K562 (cell line): ENCODE measurements around the gene DMWD. TPM values are rescaled to one million over a fixed set of nuclear protein-coding genes. Genes with fewer than 3 reads are reported as not detected.

Source experiments
- DMBX1 ChIP-seq: fragments of 250-450 bp; sonication (Bioruptor Pico); IDR thresholded peaks from 2 replicates; pipeline ENCODE4 v1.8.0; 2022; ENCODE audit warnings: inconsistent platforms, mild to moderate bottlenecking, moderate library complexity, borderline replicate concordance
- EGR1 ChIP-seq: fragments of 450-650 bp; conservative IDR thresholded peaks from 2 replicates; pipeline ENCODE4 v1.6.1; 2017; ENCODE audit warnings: mild to moderate bottlenecking
- HDAC1 ChIP-seq, 2 experiments: fragments of 450-650 bp; IDR thresholded peaks; 2 replicates each; pipeline ENCODE4 v1.6.1; 2016 to 2017; ENCODE audit warnings: inconsistent platforms in 1 of 2, mild to moderate bottlenecking in 1 of 2, moderate library complexity in 1 of 2
- HDGF ChIP-seq: fragments of 450-650 bp; IDR thresholded peaks from 2 replicates; pipeline ENCODE4 v1.6.1; 2016
- HEY1 ChIP-seq: fragments of 250-450 bp; sonication (Bioruptor Pico); IDR thresholded peaks from 2 replicates; pipeline ENCODE4 v1.5.0; 2020; ENCODE audit warnings: mild to moderate bottlenecking, moderate library complexity, borderline replicate concordance
- HNRNPL ChIP-seq: fragments of 200-400 bp; formaldehyde crosslinking; IDR thresholded peaks from 2 replicates; pipeline ENCODE4 v1.6.1; 2017; ENCODE audit warnings: low read depth, mild to moderate bottlenecking, low read length
- MEIS2 ChIP-seq: fragments of 450-650 bp; IDR thresholded peaks from 2 replicates; pipeline ENCODE4 v1.6.1; 2014; ENCODE audit warnings: mild to moderate bottlenecking; ENCODE audit not compliant: partially characterized antibody
- NELFE ChIP-seq: IDR thresholded peaks from 2 replicates; pipeline ENCODE4 v1.6.1; 2011; ENCODE audit warnings: mild to moderate bottlenecking; ENCODE audit not compliant: insufficient read depth, insufficient read length
- RNF2 ChIP-seq: sonication (generic); IDR thresholded peaks from 2 replicates; pipeline ENCODE4 v1.6.1; 2016
- TRIM28 ChIP-seq: fragments of 450-650 bp; IDR thresholded peaks from 2 replicates; pipeline ENCODE4 v1.6.1; 2017
- ZNF197 ChIP-seq: fragments of 200-800 bp; sonication (Bioruptor generic); IDR thresholded peaks from 2 replicates; pipeline ENCODE4 v1.6.1; 2016; ENCODE audit warnings: low read depth, missing genetic modification characterization, missing compliant biosample characterization
- ZNF282 ChIP-seq: sonication (generic); formaldehyde crosslinking; IDR thresholded peaks from 2 replicates; pipeline ENCODE4 v1.8.1; 2023; ENCODE audit warnings: missing genetic modification reagents
- polyA plus RNA-seq, 8 experiments: library from polyadenylated mRNA; depleted of rRNA in 4 of 8; stranded (reverse) in 5 of 8; unstranded in 3 of 8; fragments of >200 nt; fragmentation: Nextera tagmentation in 2 of 8; fragmentation: Illumina TruSeq in 1 of 8; extraction: Ambion mirVana in 2 of 8; extraction: Trizol in 1 of 8; gene quantifications; 2 replicates each; pipeline versions ENCODE4 v1.2.1 to v1.2.3, GENCODE V29; 2011 to 2014; ENCODE audit warnings: inconsistent platforms in 1 of 8, missing spikeins in 1 of 8
- total RNA-seq, 7 experiments: library from RNA; depleted of rRNA in 6 of 7; stranded (reverse); fragments of >200 nt in 6 of 7; fragmentation: Illumina TruSeq in 2 of 7; extraction: Trizol in 2 of 7; gene quantifications; 2 replicates each; pipeline versions ENCODE4 v1.2.1 to v1.2.3, GENCODE V29; 2011 to 2021; ENCODE audit warnings: low replicate concordance in 1 of 7
- TF ChIP-seq, protein P1 (sequence below): fragments of 450-650 bp; IDR thresholded peaks from 2 replicates; pipeline ENCODE4 v1.6.1; 2016; ENCODE audit warnings: mild to moderate bottlenecking, moderate library complexity
- TF ChIP-seq, protein P2 (sequence below), 2 experiments: IDR thresholded peaks; 2 replicates each; pipeline ENCODE4 v1.6.1; 2012; ENCODE audit warnings: improper control_type of control experiment in 2 of 2, low read depth in 2 of 2, low read length in 2 of 2, borderline replicate concordance in 1 of 2

Gene DMWD
- total and polyA plus RNA-seq, 9 of the 15 experiments (the other 6 are each of a cell fraction or from before 2014, with no cell fraction given) = 4.7 to 54.6 (median 19.0) TPM

DNA sequence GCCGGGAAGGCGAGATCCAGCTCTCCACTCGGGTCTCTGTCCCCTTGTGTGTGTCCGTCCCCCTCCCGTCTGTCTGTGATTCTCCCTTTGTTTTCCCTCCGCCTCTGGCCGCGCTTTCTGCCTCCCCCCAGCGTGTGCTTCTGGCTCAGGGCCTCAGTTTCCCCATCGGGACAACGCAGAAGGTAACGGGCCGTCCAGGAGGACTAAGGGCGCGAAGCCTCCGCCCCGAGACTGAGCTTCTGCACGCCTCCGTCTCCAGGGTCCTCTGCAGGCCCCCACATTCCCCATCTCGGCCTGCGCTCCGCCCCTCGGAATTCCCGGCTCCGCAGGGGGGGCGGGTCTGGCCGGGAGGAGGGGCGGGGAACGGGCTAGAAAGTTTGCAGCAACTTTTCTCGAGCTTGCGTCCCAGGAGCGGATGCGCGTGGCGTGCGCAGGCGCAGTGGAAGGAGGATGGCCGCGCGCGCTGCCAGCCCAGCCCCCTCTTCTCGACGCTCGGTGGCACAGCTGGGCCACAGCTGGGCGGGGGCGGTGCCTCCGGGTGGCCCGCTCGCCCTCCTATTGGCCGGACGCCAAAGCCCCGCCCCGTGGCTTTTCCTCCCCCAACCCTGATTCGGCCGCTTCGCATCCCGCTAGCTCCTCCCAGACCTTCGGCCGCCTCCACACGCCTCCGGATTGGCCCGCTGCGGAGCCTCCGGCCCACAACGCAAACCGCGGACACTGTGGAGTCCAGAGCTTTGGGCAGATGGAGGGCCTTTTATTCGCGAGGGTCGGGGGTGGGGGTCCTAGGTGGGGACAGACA lies 23.5 kb downstream of the DMWD start, which contains the start of gene SIX5 (continued):
- TF ChIP-seq, protein P1, sequence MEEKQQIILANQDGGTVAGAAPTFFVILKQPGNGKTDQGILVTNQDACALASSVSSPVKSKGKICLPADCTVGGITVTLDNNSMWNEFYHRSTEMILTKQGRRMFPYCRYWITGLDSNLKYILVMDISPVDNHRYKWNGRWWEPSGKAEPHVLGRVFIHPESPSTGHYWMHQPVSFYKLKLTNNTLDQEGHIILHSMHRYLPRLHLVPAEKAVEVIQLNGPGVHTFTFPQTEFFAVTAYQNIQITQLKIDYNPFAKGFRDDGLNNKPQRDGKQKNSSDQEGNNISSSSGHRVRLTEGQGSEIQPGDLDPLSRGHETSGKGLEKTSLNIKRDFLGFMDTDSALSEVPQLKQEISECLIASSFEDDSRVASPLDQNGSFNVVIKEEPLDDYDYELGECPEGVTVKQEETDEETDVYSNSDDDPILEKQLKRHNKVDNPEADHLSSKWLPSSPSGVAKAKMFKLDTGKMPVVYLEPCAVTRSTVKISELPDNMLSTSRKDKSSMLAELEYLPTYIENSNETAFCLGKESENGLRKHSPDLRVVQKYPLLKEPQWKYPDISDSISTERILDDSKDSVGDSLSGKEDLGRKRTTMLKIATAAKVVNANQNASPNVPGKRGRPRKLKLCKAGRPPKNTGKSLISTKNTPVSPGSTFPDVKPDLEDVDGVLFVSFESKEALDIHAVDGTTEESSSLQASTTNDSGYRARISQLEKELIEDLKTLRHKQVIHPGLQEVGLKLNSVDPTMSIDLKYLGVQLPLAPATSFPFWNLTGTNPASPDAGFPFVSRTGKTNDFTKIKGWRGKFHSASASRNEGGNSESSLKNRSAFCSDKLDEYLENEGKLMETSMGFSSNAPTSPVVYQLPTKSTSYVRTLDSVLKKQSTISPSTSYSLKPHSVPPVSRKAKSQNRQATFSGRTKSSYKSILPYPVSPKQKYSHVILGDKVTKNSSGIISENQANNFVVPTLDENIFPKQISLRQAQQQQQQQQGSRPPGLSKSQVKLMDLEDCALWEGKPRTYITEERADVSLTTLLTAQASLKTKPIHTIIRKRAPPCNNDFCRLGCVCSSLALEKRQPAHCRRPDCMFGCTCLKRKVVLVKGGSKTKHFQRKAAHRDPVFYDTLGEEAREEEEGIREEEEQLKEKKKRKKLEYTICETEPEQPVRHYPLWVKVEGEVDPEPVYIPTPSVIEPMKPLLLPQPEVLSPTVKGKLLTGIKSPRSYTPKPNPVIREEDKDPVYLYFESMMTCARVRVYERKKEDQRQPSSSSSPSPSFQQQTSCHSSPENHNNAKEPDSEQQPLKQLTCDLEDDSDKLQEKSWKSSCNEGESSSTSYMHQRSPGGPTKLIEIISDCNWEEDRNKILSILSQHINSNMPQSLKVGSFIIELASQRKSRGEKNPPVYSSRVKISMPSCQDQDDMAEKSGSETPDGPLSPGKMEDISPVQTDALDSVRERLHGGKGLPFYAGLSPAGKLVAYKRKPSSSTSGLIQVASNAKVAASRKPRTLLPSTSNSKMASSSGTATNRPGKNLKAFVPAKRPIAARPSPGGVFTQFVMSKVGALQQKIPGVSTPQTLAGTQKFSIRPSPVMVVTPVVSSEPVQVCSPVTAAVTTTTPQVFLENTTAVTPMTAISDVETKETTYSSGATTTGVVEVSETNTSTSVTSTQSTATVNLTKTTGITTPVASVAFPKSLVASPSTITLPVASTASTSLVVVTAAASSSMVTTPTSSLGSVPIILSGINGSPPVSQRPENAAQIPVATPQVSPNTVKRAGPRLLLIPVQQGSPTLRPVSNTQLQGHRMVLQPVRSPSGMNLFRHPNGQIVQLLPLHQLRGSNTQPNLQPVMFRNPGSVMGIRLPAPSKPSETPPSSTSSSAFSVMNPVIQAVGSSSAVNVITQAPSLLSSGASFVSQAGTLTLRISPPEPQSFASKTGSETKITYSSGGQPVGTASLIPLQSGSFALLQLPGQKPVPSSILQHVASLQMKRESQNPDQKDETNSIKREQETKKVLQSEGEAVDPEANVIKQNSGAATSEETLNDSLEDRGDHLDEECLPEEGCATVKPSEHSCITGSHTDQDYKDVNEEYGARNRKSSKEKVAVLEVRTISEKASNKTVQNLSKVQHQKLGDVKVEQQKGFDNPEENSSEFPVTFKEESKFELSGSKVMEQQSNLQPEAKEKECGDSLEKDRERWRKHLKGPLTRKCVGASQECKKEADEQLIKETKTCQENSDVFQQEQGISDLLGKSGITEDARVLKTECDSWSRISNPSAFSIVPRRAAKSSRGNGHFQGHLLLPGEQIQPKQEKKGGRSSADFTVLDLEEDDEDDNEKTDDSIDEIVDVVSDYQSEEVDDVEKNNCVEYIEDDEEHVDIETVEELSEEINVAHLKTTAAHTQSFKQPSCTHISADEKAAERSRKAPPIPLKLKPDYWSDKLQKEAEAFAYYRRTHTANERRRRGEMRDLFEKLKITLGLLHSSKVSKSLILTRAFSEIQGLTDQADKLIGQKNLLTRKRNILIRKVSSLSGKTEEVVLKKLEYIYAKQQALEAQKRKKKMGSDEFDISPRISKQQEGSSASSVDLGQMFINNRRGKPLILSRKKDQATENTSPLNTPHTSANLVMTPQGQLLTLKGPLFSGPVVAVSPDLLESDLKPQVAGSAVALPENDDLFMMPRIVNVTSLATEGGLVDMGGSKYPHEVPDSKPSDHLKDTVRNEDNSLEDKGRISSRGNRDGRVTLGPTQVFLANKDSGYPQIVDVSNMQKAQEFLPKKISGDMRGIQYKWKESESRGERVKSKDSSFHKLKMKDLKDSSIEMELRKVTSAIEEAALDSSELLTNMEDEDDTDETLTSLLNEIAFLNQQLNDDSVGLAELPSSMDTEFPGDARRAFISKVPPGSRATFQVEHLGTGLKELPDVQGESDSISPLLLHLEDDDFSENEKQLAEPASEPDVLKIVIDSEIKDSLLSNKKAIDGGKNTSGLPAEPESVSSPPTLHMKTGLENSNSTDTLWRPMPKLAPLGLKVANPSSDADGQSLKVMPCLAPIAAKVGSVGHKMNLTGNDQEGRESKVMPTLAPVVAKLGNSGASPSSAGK = peak; percentile 30; the same call in 1 of the 2 replicates
- no peak for TF ChIP-seq ZNF282
- TF ChIP-seq DMBX1 = no peak
- TF ChIP-seq HDAC1 (IDR thresholded peaks at IDR 0.05) = peak in 1 of 2 experiments; percentile 80; a peak in 2 of 4 replicates
- TF ChIP-seq HEY1 (CRISPR knock-in tag) = 0 out of 2 replicates have a peak, but pooled peaks have one; percentile 23
- peak; percentile 93 for TF ChIP-seq HNRNPL
- no peak for TF ChIP-seq HDGF
- TF ChIP-seq TRIM28 = no peak
- no peak for TF ChIP-seq ZNF197 (CRISPR knock-in tag)
- no peak for TF ChIP-seq NELFE
- TF ChIP-seq RNF2 = 0 out of 2 replicates have a peak, but pooled peaks have one; percentile 39
- TF ChIP-seq MEIS2 = peak; percentile 91
- peak; percentile 90 for TF ChIP-seq EGR1
- TF ChIP-seq, protein P2, sequence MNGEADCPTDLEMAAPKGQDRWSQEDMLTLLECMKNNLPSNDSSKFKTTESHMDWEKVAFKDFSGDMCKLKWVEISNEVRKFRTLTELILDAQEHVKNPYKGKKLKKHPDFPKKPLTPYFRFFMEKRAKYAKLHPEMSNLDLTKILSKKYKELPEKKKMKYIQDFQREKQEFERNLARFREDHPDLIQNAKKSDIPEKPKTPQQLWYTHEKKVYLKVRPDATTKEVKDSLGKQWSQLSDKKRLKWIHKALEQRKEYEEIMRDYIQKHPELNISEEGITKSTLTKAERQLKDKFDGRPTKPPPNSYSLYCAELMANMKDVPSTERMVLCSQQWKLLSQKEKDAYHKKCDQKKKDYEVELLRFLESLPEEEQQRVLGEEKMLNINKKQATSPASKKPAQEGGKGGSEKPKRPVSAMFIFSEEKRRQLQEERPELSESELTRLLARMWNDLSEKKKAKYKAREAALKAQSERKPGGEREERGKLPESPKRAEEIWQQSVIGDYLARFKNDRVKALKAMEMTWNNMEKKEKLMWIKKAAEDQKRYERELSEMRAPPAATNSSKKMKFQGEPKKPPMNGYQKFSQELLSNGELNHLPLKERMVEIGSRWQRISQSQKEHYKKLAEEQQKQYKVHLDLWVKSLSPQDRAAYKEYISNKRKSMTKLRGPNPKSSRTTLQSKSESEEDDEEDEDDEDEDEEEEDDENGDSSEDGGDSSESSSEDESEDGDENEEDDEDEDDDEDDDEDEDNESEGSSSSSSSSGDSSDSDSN (IDR thresholded peaks at IDR 0.05; ENCODE audit: borderline replicate concordance in 1 of 2, low read depth in 2 of 2, low read length in 2 of 2) = 0 out of 4 replicates have a peak, but pooled peaks of 1 of the 2 experiments have one; percentile 57
